Upper lobe of left lung (tissue), 4 donors: ENCODE measurements around the gene MGAT5B.

Experiments
- POLR2AphosphoS5 ChIP-seq, 2 donors: sonication (generic); formaldehyde crosslinking; IDR thresholded peaks; one replicate each; pipeline ENCODE4 v1.5.1; 2017; ENCODE audit warnings: antibody characterized with exemption in 2 of 2
- TF ChIP-seq, protein P1 (sequence below), 6 experiments: fragments of 450-650 bp in 4 of 6; fragments of 200-600 bp in 2 of 6; sonication (generic) in 2 of 6; IDR thresholded peaks; one replicate each; pipeline ENCODE4 v1.5.1; 2016 to 2019; ENCODE audit warnings: antibody characterized with exemption in 6 of 6

DNA sequence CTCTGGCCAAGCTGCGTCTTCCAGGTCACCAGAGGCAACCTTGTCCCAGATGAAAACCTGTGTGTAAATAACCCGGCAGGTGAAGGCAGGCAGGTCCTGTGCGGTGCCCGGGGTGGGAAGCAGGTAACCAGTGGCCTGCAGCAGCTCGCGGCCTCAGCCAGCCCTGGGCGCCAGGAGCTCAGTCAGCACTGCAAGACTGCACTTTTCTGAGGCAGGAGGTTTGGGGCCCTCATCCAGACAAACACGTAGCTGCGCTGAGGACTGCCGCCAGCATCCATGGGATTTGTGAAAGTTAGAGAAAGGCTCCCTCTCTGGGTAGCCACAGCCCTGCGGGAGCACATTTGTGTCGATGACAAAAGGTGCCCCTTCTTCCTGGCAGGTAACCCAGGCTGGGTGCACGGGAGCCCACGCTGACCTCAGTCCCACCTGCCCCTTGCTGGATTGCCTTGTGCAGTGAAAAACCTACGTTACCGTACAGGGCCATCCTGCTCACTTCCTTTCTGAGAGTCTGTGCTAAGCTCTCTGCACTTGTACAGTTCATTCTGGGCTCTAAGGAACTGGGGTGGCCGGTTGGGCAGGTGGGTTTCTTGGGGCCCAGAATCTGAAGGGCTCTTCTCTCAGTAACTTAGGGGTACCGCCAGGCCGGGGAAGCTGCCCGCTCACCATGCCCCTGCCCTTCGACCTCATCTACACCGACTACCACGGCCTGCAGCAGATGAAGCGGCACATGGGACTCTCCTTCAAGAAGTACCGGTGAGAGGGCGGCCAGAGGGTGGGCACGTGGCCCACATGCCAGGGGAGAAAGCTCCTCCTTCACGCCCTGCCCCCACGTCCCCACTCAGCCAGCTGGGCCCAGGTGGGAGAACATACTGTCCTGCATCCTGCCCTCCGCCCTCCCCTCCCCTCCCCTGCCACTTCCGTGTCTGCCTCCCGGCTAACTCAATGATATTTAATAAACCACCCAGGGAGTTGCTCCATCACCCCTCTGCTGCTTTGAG is 56.4 kb downstream of the MGAT5B start:
- TF ChIP-seq, protein P1, sequence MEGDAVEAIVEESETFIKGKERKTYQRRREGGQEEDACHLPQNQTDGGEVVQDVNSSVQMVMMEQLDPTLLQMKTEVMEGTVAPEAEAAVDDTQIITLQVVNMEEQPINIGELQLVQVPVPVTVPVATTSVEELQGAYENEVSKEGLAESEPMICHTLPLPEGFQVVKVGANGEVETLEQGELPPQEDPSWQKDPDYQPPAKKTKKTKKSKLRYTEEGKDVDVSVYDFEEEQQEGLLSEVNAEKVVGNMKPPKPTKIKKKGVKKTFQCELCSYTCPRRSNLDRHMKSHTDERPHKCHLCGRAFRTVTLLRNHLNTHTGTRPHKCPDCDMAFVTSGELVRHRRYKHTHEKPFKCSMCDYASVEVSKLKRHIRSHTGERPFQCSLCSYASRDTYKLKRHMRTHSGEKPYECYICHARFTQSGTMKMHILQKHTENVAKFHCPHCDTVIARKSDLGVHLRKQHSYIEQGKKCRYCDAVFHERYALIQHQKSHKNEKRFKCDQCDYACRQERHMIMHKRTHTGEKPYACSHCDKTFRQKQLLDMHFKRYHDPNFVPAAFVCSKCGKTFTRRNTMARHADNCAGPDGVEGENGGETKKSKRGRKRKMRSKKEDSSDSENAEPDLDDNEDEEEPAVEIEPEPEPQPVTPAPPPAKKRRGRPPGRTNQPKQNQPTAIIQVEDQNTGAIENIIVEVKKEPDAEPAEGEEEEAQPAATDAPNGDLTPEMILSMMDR (IDR thresholded peaks at IDR 0.05), result no peak
- no peak for TF ChIP-seq POLR2AphosphoS5 (IDR thresholded peaks at IDR 0.05)
